HG03039 (cell line): ENCODE results near the gene PLPP3.

Experiments
- ATAC-seq: cut with Tn5 transposase; IDR thresholded peaks from one replicate; pipeline ENCODE4 v1.9.1; 2021; ENCODE audit warnings: mild to moderate bottlenecking, moderate library complexity; ENCODE audit not compliant: unreplicated experiment

The PLPP3 gene

GRCh38 chr1:56576880-56577405 is 2.4 kb downstream of the PLPP3 start:
- no peak for ATAC-seq

DNA sequence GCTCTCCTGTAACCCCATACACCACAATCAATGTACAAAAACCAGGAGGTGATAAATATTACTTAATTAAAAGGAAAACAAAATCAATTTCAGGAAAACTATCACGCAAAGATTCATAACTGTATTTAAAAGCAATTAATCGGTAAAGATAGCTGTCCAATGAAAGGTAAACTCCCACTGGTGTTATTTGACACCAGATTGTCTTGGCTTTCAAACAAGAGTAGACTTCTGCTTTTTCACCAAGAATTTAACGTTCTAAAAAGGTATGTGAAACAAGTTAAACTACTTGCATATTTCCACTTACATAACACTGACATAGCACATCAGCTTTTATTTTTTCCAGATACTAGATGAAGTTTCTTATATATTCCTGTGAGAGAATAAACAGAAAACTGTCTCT is 3.5 kb downstream of the PLPP3 start:
- ATAC-seq: no peak

GRCh38 chr1:56574794-56575193 is 4.6 kb downstream of the PLPP3 start:
- ATAC-seq: no peak

DNA sequence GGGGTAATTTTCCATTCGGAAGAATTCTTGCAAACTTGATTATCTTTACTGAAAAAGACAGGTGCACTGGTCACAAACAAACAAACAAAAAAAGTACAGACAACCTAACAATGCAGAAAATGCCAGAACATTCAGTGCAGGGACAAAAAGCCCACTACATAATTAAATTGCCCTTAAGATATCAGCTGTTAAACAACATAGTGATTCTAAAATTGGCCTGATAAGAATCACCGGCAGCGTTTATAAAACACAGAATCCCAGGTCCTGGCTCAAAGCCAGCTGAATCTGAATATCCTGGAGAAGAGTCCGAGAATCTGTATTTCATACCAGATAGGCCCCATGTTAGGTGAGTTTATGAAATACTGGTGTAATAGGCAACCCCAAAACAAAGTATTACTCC is 6.1 kb downstream of the PLPP3 start:
- no peak for ATAC-seq

DNA sequence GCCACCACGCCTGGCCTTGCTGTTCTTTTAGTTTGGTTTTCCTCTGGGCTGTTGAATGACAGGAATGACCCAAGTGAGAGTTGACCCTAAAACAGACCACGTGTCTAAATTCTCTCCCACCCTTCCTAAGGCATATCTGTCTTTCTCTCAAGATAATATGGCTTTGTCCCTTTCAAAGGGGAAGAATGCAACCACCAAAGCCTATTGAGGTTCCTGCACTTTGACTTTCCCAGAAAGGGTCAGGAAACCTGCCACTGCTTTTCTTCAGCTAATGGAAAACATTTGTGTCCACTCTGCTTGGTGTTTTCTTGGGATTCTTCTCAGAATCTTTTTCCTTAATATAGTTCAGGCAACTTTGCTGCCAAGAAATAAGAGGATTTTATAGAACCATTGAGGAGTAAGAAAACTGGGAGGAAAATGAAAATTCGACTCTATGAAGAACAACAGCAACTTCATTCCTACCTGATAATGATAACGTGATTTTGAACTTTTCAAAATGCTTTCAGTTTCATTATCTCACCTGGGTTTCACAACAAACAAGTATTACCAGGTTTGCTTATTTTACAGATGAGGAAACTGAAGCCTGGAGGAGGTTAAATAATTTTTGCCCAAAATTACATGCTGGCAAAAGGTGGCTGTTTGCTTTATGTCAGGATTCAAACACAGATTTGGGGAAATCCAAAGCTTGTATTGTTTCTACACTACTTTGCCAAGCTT is 6.9 kb downstream of the PLPP3 start:
- ATAC-seq: no peak

- ATAC-seq: no peak
These were observed 7.9 kb downstream of the PLPP3 start for GRCh38 chr1:56571448-56571847.

GRCh38 chr1:56570924-56571372 is 8.4 kb downstream of the PLPP3 start:
- no peak for ATAC-seq

- ATAC-seq: no peak
These were observed 9.7 kb downstream of the PLPP3 start for GRCh38 chr1:56569661-56570060.

DNA sequence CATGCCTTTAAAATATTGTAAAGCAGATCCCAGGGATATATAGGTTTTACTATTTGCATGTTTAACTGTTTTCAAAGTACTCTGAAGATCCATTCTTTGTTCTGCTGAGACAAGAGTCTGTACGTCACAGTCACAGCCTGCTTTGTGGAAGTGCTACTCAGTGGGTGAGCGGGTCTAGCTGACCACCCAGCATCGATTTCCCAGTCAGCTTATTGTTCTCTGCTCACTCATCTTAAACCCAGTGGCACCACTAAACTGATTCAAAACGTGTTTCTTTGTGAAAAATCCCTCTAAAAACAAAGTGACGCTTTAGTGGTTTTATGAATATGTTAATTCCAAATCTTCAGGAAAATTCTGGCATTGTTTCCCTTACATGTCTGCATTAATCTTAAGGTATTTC is 12.4 kb downstream of the PLPP3 start:
- ATAC-seq: no peak

GRCh38 chr1:56566061-56566744 is 13.2 kb downstream of the PLPP3 start:
- ATAC-seq: no peak

- no peak for ATAC-seq
These were observed 14.7 kb downstream of the PLPP3 start for GRCh38 chr1:56564615-56565014.

- ATAC-seq: no peak
These were observed 15.8 kb downstream of the PLPP3 start for GRCh38 chr1:56563568-56563967.

DNA sequence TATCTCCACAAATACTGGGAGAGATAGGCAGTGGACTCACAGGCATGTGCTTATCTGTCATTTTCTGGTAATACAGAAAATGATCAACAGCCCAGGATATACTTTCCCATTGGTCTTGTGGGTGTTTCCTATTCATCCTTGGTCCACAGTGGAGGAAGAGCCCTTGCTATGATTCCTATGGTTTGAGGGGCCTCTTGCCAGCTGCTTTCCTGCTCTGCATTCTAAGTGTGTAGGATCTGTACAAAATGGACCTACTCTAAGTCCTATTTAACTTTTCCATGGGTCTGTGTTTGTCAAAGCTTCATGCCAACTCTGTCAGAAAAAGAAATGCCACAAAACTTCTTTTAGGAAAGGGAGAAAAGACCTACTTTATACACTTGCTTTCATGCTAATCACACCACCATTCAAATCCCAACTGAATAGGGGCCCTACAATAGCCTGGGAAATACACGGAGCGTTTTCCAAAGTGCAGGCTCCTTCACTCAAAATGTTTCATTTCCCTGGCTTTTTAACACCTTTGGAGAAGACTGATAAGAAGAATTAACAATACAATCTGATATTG is 16.4 kb downstream of the PLPP3 start:
- ATAC-seq: no peak

DNA sequence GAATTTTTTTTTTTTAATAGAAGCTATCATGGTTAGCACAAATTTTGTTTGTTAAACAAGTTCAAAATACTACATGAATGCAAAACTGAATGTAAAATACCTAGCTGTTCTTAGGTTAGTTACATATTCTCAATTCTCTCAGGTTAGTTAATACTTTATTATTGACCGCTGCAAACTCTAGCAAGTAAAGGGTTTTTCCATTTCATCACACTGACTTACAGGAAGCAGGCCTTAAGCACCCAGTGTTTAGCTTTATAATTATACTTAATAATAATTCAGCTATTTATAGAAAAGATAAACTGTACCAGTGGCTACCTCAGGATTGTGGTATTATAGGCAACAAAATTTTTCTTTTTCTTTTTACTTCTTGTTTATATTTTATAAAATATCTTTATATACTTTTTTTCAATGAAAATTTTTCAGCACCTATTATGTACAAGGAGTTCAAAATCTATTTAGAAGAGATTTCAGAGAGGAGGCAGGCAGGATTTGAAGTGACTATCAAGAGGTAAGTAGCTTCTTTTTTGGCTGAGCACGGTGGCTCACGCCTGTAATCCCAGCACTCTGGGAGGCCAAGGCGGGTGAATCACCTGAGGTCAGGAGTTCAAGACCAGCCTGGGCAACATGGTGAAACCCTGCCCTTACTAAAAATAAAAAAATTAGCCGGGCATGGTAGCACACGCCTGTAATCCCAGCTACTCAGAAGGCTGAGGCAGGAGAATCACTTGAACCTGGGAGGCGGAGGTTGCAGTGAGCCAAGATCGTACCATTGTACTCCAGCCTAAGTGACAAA is 17.9 kb downstream of the PLPP3 start:
- no peak for ATAC-seq

GRCh38 chr1:56557746-56558145 is 21.6 kb downstream of the PLPP3 start:
- ATAC-seq: no peak

DNA sequence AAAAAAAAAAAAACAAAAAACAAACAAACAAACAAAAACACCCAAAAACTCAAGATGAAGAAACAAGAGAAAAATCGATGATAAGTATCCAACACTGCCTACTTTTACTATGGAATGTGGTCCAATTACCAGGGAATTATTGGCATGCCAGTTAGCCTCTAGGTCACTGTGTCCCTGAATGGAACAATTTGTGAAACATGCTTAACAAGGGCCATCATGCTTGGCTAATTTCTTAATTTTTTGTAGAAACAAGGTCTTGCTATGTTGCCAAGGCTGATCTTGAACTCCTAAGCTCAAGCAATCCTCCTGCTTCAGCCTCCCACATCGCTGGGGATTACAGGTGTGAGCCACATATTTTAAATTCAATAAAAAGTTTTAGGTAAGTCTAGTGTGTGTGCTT is 23.9 kb downstream of the PLPP3 start:
- ATAC-seq: no peak

GRCh38 chr1:56553046-56553445 is 26.3 kb downstream of the PLPP3 start:
- no peak for ATAC-seq

GRCh38 chr1:56552349-56552748 is 27.0 kb downstream of the PLPP3 start:
- ATAC-seq: no peak

GRCh38 chr1:56551691-56552090 is 27.7 kb downstream of the PLPP3 start:
- no peak for ATAC-seq

GRCh38 chr1:56550859-56551188 is 28.5 kb downstream of the PLPP3 start:
- ATAC-seq: no peak

DNA sequence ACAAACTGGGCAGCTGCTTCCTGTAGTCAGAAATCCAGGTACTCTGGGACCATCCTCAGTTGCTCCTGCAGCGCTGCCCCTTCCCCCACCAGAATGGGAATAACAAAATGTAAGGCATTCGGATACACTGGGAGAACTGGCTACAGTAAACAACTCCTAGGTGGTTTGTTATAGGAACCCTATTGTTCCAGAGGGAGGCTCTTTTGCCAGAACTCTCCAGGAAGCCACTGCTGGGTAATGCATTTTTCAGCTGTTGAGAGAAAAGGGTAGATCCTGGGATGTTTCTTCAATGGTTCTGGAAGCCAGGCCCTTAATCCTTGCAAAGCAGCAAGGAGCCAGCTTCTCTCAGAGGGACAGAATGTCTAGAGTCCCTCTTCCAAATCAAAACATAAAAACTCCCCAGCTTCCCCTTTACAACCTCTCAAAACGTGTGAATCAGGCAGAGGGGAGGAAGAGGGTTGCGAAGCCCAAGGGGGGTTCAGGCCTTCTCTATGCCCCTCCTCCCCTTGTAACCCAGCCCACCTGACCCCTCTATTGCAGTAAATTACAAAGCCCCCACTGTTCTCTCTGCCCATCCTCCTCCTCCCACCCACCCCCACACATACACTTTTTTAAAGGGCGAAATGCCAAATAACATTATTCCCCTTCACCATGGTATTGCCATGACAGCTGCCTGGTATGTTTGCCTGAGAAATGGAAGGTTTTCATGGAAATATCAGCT is 29.1 kb downstream of the PLPP3 start:
- no peak for ATAC-seq
